Mesothelial cell of epicardium (in vitro differentiated cells): ENCODE data around the gene ELFN1. TPM values are rescaled to one million over a fixed set of nuclear protein-coding genes. Genes with fewer than 3 reads are reported as not detected.

Experiments used
- DNase-seq, 2 experiments: peaks; one replicate each; pipeline ENCODE4 v3.0.0; 2021; ENCODE audit warnings: low spot score in 2 of 2; ENCODE audit not compliant: unreplicated experiment in 2 of 2
- H3K27ac Mint-ChIP-seq: 2 replicates; pipeline ENCODE4 v1.8.0; 2021; ENCODE audit warnings: mixed read lengths
- H3K27me3 Mint-ChIP-seq: 2 replicates; pipeline ENCODE4 v1.8.0; 2021; ENCODE audit warnings: low read depth, mixed read lengths
- H3K36me3 Mint-ChIP-seq: 2 replicates; pipeline ENCODE4 v1.8.0; 2021; ENCODE audit warnings: mixed read lengths
- H3K4me1 Mint-ChIP-seq: 2 replicates; pipeline ENCODE4 v1.8.0; 2021; ENCODE audit warnings: mixed read lengths
- H3K4me3 Mint-ChIP-seq: 2 replicates; pipeline ENCODE4 v1.8.0; 2021; ENCODE audit warnings: mild to moderate bottlenecking, moderate library complexity, mixed read lengths
- H3K9me3 Mint-ChIP-seq: 2 replicates; pipeline ENCODE4 v1.8.0; 2021; ENCODE audit warnings: mixed read lengths
- total RNA-seq: library from RNA; stranded (reverse); gene quantifications from 3 replicates; pipeline ENCODE4 v1.2.1, GENCODE V29; 2021
- TF ChIP-seq, protein P1 (sequence below): fragments of 200-600 bp; sonication (generic); IDR thresholded peaks from one replicate; pipeline ENCODE4 v1.5.0; 2021; ENCODE audit warnings: antibody characterized with exemption; ENCODE audit not compliant: unreplicated experiment

Gene ELFN1
- total RNA-seq = 11.4 to 13.5 TPM (median 11.9 TPM) in 3 replicates

GRCh38 chr7:1669954-1670893 lies at the start of gene ELFN1:
Gene ELFN1, plus strand, starts transcription at chr7:1670277. Its CDS starts 74,320 bp downstream, at chr7:1744597.
- peaks cover 47% of the 10 kb centered on the region for H3K27me3 Mint-ChIP-seq
- peak within 1 kb of the TSS; percentile 25 for H3K27ac Mint-ChIP-seq

DNA sequence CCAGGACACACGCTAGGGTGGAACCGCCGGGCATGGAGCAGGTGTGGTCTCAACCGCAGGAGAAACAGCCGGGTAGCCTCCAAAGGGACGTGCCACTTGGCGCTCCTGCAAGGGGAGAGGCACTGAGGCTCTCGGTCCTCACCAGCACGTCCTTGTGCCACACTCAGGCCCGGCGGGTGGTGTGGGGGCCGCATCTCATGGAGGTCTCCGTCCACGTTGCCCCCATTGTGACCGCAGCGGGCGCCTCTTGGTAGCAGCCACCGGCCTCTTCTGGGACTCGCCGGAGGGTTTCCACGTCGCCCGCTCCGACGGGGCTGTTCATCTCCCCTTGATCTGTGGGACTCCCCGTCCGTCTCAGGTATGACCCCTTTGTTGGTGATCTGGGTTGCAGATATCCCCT lies 49.2 kb upstream of the ELFN1 start:
- Mint-ChIP-seq H3K4me1 (no peaks in the 10 kb centered on the region), H3K27me3 (no peaks in the 10 kb centered on the region), H3K36me3 (no peaks in the 10 kb centered on the region), H3K27ac (no peak overlapping the region), H3K4me3 (no peak overlapping the region), H3K9me3 (no peaks in the 10 kb centered on the region)
- DNase-seq = no peak
- TF ChIP-seq, protein P1, sequence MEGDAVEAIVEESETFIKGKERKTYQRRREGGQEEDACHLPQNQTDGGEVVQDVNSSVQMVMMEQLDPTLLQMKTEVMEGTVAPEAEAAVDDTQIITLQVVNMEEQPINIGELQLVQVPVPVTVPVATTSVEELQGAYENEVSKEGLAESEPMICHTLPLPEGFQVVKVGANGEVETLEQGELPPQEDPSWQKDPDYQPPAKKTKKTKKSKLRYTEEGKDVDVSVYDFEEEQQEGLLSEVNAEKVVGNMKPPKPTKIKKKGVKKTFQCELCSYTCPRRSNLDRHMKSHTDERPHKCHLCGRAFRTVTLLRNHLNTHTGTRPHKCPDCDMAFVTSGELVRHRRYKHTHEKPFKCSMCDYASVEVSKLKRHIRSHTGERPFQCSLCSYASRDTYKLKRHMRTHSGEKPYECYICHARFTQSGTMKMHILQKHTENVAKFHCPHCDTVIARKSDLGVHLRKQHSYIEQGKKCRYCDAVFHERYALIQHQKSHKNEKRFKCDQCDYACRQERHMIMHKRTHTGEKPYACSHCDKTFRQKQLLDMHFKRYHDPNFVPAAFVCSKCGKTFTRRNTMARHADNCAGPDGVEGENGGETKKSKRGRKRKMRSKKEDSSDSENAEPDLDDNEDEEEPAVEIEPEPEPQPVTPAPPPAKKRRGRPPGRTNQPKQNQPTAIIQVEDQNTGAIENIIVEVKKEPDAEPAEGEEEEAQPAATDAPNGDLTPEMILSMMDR = no peak

More at GRCh38 chr7:1669954-1670893, at the start of gene ELFN1:
- DNase-seq = peak; percentile 64 to 75
- Mint-ChIP-seq H3K4me3 (peak within 1 kb of the TSS; percentile 61), H3K36me3 (no peaks in the 10 kb centered on the region), H3K4me1 (peaks cover 9% of the 10 kb centered on the region), H3K9me3 (no peaks in the 10 kb centered on the region)
- TF ChIP-seq, protein P1 = no peak

DNA sequence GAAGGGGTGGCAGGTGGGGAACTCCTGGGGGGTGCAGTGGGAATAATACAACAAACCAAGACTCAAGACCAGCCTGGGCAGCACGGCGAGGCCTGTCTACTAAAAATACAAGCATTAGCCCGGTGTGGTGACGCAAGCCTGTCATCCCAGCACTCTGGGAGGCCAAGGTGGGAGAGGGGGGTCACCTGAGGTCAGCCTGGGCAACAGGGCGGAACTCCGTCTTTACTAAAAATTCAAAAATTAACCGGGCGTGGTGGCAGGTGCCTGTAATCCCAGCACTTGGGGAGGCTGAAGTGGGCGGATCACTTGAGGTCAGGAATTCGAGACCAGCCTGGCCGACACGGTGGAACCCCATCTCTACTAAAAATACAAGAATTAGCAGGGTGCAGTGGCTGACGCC lies 48.4 kb upstream of the ELFN1 start:
- Mint-ChIP-seq H3K36me3 (no peaks in the 10 kb centered on the region), H3K27me3 (no peaks in the 10 kb centered on the region), H3K27ac (no peak overlapping the region), H3K4me1 (no peaks in the 10 kb centered on the region), H3K9me3 (no peaks in the 10 kb centered on the region), H3K4me3 (no peak overlapping the region)
- no peak for DNase-seq
- TF ChIP-seq, protein P1 = no peak

DNA sequence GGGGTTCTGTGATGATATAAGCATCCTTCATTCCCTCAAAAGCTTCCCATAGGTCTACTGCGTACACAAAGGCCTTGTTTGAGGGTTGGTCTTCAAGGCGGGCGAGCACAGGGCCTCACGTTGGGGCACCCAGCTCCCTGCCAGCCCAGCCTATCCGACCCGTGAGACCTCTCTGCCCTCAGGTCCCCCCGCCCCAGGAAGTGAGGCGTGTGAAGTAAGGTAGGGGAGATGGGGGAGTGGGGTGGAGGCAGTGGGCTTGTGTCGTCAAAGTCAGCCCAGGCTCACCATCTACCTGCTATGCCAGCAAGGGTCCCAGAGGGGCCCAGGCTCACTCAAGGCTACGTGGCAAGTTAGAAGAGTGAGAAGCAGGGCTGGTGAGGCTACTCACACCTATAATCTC lies 47.6 kb upstream of the ELFN1 start:
- Mint-ChIP-seq H3K27ac (no peak overlapping the region), H3K27me3 (no peaks in the 10 kb centered on the region), H3K9me3 (no peaks in the 10 kb centered on the region), H3K4me3 (no peak overlapping the region), H3K36me3 (no peaks in the 10 kb centered on the region), H3K4me1 (no peaks in the 10 kb centered on the region)
- TF ChIP-seq, protein P1 = no peak
- DNase-seq = no peak

GRCh38 chr7:1623810-1624209 lies 46.3 kb upstream of the ELFN1 start:
- Mint-ChIP-seq H3K27me3 (no peaks in the 10 kb centered on the region), H3K4me3 (no peak overlapping the region), H3K36me3 (no peaks in the 10 kb centered on the region), H3K9me3 (peaks cover 2% of the 10 kb centered on the region), H3K27ac (no peak overlapping the region), H3K4me1 (no peaks in the 10 kb centered on the region)
- no peak for DNase-seq
- TF ChIP-seq, protein P1 = no peak
